Stimulated activated CD4-positive, alpha-beta T cell treated with anti-CD3 and anti-CD28 coated beads, Interleukin-12 subunit alpha, Interleukin-12 subunit beta, amount 100 ng/mL, for 24 hours (primary cell): ENCODE measurements around the gene VOPP1.
"Not testable (repeated sequence)": the region's sequence is repeated elsewhere in the genome, so short reads cannot be mapped to it uniquely, and the experiment has no call there.

Experiments
- DNase-seq, 2 experiments: peaks; one replicate each; pipeline ENCODE4 v3.0.0-alpha.2; 2020; ENCODE audit warnings: low read depth in 2 of 2

VOPP1 gene

DNA sequence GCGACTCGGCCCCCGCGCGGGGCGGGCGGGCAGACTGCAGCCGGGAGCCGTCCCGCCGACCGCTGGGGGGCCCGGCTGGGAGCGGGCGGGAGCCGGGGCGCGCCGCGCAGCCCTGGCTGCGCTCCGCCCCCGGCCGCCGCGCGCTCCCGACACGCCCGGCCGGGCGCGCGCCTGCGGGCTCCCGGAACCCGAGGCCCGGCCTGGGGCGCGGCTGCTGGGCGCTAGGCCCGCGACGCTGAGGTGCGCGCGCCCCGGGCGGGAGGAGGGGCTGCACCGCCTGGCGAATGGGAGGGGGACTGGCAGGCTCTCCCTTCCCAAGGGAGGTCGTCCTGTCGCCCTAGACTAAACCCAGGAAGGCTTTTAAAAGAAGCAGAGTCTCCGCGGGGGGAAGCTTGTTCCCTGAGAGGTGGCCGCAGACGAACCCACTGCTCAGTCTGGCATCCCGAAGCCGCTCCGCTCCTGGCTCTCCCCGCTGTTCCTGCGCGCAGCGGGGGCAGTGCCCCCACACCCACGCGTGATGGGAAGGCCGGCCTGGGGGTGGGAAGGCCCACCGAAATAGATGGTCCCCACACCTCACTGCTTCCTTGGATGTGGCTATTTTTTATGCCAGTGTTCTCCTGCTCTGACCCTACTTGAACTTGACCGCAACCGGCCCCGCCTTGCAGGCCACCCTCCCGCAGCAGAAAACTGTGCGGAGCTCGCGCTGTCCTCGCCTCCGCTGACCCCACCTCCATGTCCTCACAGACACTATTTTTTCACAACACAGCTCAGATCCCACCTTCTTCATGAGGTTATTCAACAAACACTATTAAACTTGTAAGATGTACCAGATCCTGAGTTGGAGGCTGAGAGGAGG lies at the start of gene VOPP1:
Gene VOPP1 (minus strand): TSS at position 125 of the 856 bp plus-strand sequence. CDS start 178 bp downstream, outside the sequence.
- DNase-seq: peak in 1 of 2 experiments; percentile 42

DNA sequence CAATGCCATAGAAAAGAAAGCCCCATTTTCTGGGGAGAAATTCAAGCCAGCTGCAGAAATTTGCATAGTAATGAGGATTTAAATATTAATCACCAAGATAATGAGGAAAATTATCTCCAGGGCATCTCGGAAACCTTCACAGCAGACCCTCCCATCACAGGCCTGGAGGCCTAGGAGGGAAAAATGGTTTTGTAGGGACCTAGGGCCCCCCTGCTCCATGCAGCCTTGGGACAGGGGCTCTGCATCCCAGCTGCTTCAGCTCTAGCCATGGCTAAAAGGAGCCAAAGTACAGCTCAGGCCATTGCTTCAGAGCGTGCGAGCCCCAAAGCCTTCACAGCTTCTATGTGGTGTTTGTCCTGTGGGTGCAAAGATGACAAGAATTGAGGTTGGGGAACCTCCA lies 46.6 kb upstream of the VOPP1 start:
- DNase-seq: no peak

DNA sequence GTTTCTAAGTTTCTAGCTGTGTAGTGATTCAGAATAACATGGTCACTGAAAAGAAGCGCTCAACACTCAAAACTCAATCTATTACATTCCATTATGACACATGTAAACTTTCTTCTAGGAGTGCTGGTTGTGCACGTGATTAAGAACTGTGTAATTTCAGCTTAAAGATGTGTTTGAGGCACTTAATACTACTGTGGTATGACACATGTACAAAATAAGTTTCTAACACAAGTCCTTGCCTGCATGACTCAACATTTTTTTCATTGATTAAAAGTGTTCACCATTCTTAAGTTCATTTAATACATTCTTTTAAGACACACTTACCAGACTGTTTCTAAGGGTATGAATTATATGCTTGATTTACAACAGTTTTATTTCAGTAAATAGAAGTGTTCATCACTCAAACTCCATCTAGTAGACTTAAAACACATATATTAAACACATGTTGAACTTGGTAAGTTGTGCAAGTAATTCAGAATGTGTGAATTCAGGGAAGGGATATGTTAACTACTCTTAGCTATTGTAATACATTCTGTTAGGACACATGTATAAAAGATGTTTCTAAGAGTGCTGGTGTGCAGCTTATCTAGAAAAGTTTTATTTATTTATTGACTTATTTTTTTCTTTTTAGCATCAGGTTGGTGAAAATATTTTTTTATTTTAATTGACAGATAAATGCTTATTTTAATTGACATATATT lies 42.2 kb upstream of the VOPP1 start:
- not testable (repeated sequence) for DNase-seq

DNA sequence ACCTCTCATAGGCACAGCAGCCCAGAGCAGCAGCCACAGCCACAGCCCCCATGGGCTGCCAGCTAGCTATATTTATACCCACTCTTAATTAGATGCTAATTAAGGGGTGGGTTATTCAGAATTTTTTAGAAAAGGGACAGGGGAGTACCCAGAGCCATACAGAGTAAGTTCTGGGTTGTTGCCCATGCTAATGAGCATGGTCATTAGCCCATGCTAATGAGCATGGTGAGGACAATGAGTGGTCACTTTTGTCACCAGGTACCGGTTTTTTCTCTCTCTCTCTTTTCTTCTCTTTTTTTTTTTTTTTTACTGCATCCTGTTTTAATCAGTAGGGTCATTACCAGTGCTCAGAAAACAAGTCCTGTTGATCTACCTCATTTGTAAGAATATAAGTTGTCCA lies 37.4 kb upstream of the VOPP1 start:
- not testable (repeated sequence) for DNase-seq

DNA sequence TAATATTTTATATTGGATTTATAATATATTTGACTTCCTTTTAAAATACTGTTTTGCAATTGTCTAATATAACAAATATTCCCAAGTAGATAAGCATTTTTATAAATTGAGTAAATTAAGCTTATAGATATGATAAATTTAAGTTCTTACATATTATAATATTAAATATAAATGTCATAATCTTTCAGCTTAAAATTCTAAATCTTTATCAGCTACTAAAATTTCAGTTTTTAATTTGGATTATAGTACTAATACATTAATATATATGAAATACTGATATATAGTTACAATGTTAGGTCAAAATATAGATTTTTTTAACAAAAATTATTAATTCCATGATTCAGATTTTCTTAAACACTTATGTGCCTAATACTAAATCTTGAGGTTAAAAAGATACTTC lies 33.4 kb upstream of the VOPP1 start:
- not testable (repeated sequence) for DNase-seq

DNA sequence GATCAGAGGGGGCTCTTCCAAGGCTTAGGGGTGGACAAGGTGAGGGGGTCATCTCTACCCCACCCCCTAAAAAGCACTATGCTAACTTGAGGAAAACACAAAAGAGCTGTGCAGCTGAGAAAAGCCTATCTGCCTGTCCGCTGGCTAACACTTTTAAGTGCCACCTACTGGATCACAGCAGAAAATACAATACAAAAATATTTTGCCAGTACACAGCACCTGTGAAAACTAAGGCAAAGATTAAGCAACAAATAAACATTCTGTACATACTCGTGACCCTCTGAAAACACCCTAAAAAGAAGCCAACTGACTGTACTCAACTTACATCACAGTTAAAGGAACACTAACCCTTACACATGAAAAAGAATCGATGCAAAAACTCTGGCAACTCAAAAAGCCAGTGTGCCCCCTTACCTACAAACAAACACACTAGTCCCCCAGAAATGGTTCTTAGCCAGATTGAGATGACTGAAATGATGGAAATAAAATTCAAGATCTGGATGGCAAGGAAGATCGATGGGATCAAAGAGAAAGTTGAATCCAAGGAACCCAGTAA lies 25.7 kb upstream of the VOPP1 start:
- DNase-seq: not testable (repeated sequence)

GRCh38 chr7:55597214-55597739 lies 25.0 kb upstream of the VOPP1 start:
- not testable (repeated sequence) for DNase-seq

GRCh38 chr7:55595511-55595910 lies 23.2 kb upstream of the VOPP1 start:
- DNase-seq: no peak

GRCh38 chr7:55594870-55595269 lies 22.6 kb upstream of the VOPP1 start:
- DNase-seq: no peak

DNA sequence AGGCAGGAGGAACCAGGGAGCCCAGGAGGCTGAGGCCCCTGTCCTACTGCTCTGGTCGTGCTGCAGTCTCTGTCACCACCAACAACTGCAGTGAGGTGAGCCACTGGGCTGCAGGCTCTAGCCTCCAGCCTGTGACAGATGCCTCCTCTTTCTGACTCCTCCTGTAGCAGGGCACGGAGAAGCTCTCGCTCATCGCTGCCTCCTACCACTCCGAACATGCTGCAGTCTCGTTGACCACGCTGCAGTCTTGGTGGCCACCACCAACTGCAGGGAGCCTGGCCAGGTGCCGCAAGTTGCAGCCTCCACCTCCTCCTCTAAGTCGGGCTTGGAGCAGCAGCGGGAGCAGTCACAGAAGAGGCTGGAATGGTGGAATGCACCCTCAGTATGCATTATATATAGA lies 22.1 kb upstream of the VOPP1 start:
- no peak for DNase-seq

- peak; percentile 56 to 74 for DNase-seq
Observed at GRCh38 chr7:55593515-55594318, 21.4 kb upstream of the VOPP1 start.

DNA sequence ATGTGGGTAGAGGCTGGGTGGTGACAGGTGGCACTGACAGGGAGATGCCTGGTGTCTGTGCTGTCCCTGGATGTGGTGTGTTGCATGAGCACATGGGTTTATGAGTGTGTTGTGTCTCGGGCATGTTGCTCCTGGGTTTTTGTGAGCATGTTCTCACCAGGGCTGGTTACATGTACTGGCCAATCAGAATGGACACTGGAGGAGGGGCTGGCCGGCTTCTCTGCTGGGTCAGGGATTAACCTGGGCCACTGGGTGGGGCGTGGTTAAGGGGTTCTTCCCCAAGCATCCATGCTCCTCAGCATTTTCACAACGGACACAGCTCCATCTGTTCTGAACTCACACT lies 20.8 kb upstream of the VOPP1 start:
- DNase-seq: no peak

DNA sequence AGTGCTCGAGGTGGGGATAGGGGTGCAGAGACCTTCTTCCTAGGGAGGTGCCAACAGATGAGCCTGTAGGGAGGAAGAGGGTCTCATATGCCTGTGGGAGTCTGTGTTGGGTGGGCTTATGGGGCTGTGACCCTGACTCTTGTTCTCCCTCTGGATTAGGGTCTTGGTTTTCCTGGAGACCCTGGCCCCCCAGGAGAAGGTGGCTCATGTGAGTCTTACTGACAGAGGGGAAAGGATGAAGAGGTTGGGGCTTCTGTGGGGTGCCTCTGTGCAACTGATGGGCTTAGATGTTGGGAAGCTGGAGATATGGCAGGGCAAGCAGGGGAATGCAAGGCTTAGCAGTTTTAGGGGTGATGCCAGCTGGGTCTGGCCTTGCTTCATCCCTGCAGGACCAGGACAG lies 20.2 kb upstream of the VOPP1 start:
- DNase-seq: no peak

- DNase-seq: no peak
Observed at GRCh38 chr7:55591282-55591931, 19.1 kb upstream of the VOPP1 start.

DNA sequence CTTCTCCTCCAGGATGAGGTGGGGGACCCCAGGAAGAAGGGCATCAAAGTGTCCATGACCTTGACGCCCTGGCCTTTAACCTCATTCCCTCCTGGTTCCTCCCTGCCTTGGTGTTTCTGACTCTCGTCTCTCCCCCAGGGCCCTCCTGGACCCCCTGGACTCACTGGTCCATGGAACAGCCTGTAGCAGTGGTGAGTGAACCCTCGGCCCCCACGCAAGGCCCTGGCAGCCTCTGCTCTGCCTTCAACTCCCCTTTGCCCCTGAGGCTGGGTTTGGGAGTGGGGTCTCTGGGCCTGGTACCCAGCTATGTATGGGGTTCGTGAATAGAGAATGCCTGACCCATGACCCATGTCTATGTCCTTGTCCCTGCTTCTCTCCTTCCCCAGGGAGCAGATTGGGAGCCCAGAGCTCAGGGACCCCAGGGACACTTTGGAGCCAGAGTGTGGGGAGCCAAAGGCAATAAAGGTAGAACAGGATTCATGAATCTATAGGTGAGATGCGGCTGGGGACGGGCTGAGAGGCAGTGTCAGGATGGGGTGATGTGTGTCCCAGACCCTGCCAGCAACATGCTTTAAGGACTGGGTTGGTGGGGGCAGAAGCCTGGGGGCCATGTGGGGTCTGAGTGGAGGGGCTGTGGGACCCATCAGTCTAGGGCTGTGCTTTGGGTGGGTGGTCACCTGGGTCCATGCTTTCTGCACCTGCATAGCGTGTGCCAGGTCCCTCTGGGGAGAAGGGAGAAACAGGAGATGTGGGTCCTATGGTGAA lies 18.4 kb upstream of the VOPP1 start:
- no peak for DNase-seq

- DNase-seq: no peak
Observed at GRCh38 chr7:55589905-55590304, 17.6 kb upstream of the VOPP1 start.

GRCh38 chr7:55588976-55589604 lies 16.8 kb upstream of the VOPP1 start:
- DNase-seq: no peak

GRCh38 chr7:55588379-55588699 lies 16.0 kb upstream of the VOPP1 start:
- no peak for DNase-seq

- no peak for DNase-seq
Observed at GRCh38 chr7:55587687-55588378, 15.5 kb upstream of the VOPP1 start.

DNA sequence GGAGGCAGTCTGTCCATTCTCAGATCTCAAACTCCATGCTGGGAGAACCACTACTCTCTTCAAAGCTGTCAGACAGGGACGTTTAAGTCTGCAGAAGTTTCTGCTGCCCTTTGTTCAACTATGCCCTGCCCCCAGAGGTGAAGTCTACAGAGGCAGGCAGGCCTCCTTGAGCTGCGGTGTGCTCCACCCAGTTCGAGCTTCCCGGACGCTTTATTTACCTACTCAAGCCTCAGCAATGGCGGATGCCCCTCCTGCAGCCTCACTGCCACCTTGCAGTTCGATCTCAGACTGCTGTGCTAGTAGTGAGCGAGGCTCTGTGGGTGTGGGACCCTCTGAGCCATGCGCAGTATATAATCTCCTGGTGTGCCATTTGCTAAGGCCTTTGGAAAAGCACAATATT lies 10.4 kb upstream of the VOPP1 start:
- not testable (repeated sequence) for DNase-seq
